C4-2B (cell line): ENCODE data around the gene PMFBP1.

ENCODE experiments used
- ZFX ChIP-seq: fragments of 450-650 bp; IDR thresholded peaks from 2 replicates; pipeline ENCODE4 v1.6.1; 2017
- TF ChIP-seq, protein P1 (sequence below): fragments of 450-650 bp; conservative IDR thresholded peaks from 2 replicates; pipeline ENCODE4 v1.5.1; 2017; ENCODE audit warnings: mild to moderate bottlenecking

DNA sequence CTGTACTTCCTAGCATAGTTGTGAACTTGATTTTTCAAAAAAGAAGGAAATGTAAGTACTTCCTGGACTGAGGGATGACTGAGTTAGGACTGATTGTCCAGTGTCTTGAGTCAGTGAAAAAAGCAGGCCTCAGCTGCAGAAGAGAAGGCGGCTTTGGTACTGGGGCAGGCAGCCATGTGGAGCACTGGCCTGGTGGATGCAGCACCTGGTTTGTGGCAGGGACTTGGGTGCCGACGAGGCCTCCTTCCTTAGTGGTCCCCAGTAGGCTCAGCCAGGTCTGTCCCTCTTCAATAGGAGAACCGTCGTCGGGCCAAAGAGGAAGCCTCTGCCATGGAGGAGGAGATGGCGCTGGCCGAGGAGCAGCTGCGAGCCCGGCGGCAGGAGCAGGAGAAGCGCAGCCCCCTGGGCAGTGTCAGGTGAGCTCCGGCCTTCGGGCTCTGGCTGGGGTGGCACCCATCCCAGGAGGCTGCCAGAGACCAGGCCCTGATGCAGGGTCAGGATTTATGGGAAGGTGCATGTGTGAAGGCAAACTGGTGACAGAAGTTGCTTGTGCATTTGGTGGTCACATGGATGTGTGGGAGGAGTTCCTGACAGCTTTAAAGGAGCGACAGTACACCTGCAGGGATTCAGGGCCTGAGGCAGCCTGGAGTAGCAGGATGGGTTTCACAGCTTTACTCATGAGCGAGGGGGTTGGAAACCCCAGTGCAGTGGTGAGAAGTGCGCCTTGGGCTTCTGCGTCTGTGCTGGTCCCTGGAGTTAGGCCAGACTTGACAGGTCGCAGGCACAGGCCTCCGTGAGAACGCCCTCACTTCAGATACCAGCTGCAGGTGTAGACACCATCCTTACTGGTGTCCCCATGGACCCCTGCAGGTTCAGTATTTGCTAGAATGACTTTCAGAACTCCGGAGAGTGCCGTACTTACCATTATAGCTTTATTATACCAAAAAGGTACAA, 61.0 kb downstream of the PMFBP1 start:
- TF ChIP-seq, protein P1, sequence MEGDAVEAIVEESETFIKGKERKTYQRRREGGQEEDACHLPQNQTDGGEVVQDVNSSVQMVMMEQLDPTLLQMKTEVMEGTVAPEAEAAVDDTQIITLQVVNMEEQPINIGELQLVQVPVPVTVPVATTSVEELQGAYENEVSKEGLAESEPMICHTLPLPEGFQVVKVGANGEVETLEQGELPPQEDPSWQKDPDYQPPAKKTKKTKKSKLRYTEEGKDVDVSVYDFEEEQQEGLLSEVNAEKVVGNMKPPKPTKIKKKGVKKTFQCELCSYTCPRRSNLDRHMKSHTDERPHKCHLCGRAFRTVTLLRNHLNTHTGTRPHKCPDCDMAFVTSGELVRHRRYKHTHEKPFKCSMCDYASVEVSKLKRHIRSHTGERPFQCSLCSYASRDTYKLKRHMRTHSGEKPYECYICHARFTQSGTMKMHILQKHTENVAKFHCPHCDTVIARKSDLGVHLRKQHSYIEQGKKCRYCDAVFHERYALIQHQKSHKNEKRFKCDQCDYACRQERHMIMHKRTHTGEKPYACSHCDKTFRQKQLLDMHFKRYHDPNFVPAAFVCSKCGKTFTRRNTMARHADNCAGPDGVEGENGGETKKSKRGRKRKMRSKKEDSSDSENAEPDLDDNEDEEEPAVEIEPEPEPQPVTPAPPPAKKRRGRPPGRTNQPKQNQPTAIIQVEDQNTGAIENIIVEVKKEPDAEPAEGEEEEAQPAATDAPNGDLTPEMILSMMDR = no peak
- TF ChIP-seq ZFX = no peak
